Esophagus squamous epithelium (tissue), 4 donors: ENCODE data around the gene ASIC2.

Source experiments
- POLR2A ChIP-seq, 4 donors: fragments of 450-650 bp; IDR thresholded peaks; one replicate each; pipeline ENCODE4 v1.6.1; 2017; ENCODE audit warnings: antibody characterized with exemption in 4 of 4, mild to moderate bottlenecking in 4 of 4, moderate library complexity in 3 of 4
- TF ChIP-seq, protein P1 (sequence below), 6 experiments: fragments of 450-650 bp in 4 of 6; fragments of 200-600 bp in 2 of 6; sonication (generic) in 2 of 6; IDR thresholded peaks; one replicate each; pipeline ENCODE4 v1.5.1; 2016 to 2019; ENCODE audit warnings: antibody characterized with exemption in 6 of 6, mild to moderate bottlenecking in 4 of 6, moderate library complexity in 4 of 6

DNA sequence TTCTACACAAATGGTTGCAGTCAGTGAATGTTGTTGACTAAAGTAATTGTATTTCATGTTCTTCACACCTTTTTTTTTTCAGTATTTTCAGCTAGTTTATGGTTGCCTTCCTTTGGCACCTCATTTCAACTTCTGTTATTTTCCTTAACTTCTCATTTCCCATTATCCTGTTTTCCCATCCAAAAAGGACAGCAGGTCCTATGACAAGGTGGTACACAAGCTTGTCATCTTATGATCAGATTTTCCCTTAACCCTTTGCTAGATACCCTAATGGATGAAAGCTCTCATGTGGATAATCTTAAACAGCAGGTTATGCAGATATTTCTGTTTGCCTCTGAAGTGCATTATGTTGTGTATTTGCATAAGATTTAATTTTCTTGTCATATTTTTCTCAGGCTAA, 7.1 kb upstream of the ASIC2 start:
- TF ChIP-seq, protein P1, sequence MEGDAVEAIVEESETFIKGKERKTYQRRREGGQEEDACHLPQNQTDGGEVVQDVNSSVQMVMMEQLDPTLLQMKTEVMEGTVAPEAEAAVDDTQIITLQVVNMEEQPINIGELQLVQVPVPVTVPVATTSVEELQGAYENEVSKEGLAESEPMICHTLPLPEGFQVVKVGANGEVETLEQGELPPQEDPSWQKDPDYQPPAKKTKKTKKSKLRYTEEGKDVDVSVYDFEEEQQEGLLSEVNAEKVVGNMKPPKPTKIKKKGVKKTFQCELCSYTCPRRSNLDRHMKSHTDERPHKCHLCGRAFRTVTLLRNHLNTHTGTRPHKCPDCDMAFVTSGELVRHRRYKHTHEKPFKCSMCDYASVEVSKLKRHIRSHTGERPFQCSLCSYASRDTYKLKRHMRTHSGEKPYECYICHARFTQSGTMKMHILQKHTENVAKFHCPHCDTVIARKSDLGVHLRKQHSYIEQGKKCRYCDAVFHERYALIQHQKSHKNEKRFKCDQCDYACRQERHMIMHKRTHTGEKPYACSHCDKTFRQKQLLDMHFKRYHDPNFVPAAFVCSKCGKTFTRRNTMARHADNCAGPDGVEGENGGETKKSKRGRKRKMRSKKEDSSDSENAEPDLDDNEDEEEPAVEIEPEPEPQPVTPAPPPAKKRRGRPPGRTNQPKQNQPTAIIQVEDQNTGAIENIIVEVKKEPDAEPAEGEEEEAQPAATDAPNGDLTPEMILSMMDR (IDR thresholded peaks at IDR 0.05), result no peak
- TF ChIP-seq POLR2A (IDR thresholded peaks at IDR 0.05), result no peak
